GM13976 (cell line): Measurements from ENCODE around the gene SH3RF1.

Experiments used
- DNase-seq: peaks from one replicate; pipeline ENCODE4 v3.0.0; 2012; ENCODE audit warnings: low spot score
- CTCF ChIP-seq: IDR thresholded peaks from 2 replicates; pipeline ENCODE4 v1.5.1; 2012; ENCODE audit warnings: borderline replicate concordance, mild to moderate bottlenecking; ENCODE audit not compliant: insufficient read depth; ENCODE audit errors: extremely low read depth, missing control alignments, control extremely low read depth
- in situ Hi-C: fragments of 300-500 bp; cut with MboI; formaldehyde crosslinking; loops from one replicate; pipeline ENCODE4 v1.12.0; 2022; ENCODE audit warnings: low sequenced_read_pairs, mixed read lengths, inconsistent platforms; ENCODE audit not compliant: unreplicated experiment

The SH3RF1 gene

GRCh38 chr4:169251291-169252235 is 19.2 kb downstream of the SH3RF1 start:
- no peak for DNase-seq
- in situ Hi-C loops = no loop called here
- TF ChIP-seq CTCF = no peak

GRCh38 chr4:169250796-169251195 is 20.0 kb downstream of the SH3RF1 start:
- no peak for DNase-seq
- in situ Hi-C loops = no loop called here
- TF ChIP-seq CTCF = no peak

- TF ChIP-seq CTCF = no peak
- in situ Hi-C loops = no loop called here
- DNase-seq = no peak
These were observed 20.8 kb downstream of the SH3RF1 start for GRCh38 chr4:169249999-169250398.

- TF ChIP-seq CTCF = no peak
These were observed 21.4 kb downstream of the SH3RF1 start for GRCh38 chr4:169249214-169249973.

GRCh38 chr4:169248645-169249044 is 22.1 kb downstream of the SH3RF1 start:
- TF ChIP-seq CTCF = no peak
- no peak for DNase-seq
- in situ Hi-C loops = no loop called here

More at GRCh38 chr4:169249214-169249973, 21.4 kb downstream of the SH3RF1 start:
- no peak for DNase-seq
- in situ Hi-C loops = no loop called here

- DNase-seq = no peak
- TF ChIP-seq CTCF = no peak
- in situ Hi-C loops = no loop called here
These were observed 23.8 kb downstream of the SH3RF1 start for GRCh38 chr4:169246957-169247396.
